Neuronal stem cell (in vitro differentiated cells): ENCODE measurements around the gene ARHGEF7.

Experiments used
- DNase-seq: peaks from one replicate; pipeline ENCODE4 v3.0.0-alpha.2; 2013; ENCODE audit warnings: low spot score
- H2AFZ ChIP-seq: one replicate; pipeline ENCODE4 v1.6.1; 2013; ENCODE audit warnings: mild to moderate bottlenecking, low read length, inconsistent platforms
- H2AK5ac ChIP-seq: 2 replicates; pipeline ENCODE4 v1.6.1; 2013; ENCODE audit warnings: low read depth, mild to moderate bottlenecking, inconsistent platforms, low read length, moderate library complexity, mixed read lengths
- H2BK120ac ChIP-seq: 2 replicates; pipeline ENCODE4 v1.6.1; 2013; ENCODE audit warnings: low read depth, mild to moderate bottlenecking, inconsistent platforms, low read length, moderate library complexity, mixed read lengths
- H2BK12ac ChIP-seq: one replicate; pipeline ENCODE4 v1.6.1; 2013; ENCODE audit warnings: low read length, inconsistent platforms
- H2BK15ac ChIP-seq: 2 replicates; pipeline ENCODE4 v1.6.1; 2013; ENCODE audit warnings: mild to moderate bottlenecking, low read length, inconsistent platforms, mixed read lengths
- H2BK5ac ChIP-seq: one replicate; pipeline ENCODE4 v1.6.1; 2013; ENCODE audit warnings: inconsistent platforms, mild to moderate bottlenecking, low read length, moderate library complexity
- H3K14ac ChIP-seq: one replicate; pipeline ENCODE4 v1.6.1; 2013; ENCODE audit warnings: low read length, inconsistent platforms
- H3K18ac ChIP-seq: 2 replicates; pipeline ENCODE4 v1.6.1; 2013; ENCODE audit warnings: low read length, inconsistent platforms
- H3K23ac ChIP-seq: 2 replicates; pipeline ENCODE4 v1.6.1; 2013; ENCODE audit warnings: low read depth, mild to moderate bottlenecking, mixed read lengths, low read length, inconsistent platforms; ENCODE audit not compliant: poor library complexity
- H3K27ac ChIP-seq: replicated peaks from 3 replicates; pipeline ENCODE4 v1.5.1; 2013; ENCODE audit warnings: low read length, inconsistent platforms
- H3K27me3 ChIP-seq, 3 experiments: 2 replicates each; pipeline ENCODE4 v1.6.1; 2013; ENCODE audit warnings: low read length in 3 of 3, mild to moderate bottlenecking in 2 of 3, inconsistent platforms in 1 of 3, low read depth in 1 of 3, mixed read lengths in 1 of 3, moderate library complexity in 1 of 3; ENCODE audit not compliant: control insufficient read depth in 3 of 3, insufficient read depth in 3 of 3
- H3K36me3 ChIP-seq, 2 donors: replicated peaks in 1 of 2; 2 replicates each; pipeline ENCODE4 v1.6.1; 2013; ENCODE audit warnings: low read length in 2 of 2; ENCODE audit not compliant: control insufficient read depth in 2 of 2, insufficient read depth in 2 of 2
- H3K4ac ChIP-seq: 2 replicates; pipeline ENCODE4 v1.6.1; 2013; ENCODE audit warnings: inconsistent platforms, mild to moderate bottlenecking, low read length, moderate library complexity
- H3K4me1 ChIP-seq, 2 donors: 1 replicate in 1 of 2; 2 replicates in 1 of 2; pipeline ENCODE4 v1.6.1; 2013; ENCODE audit warnings: low read length in 2 of 2, low read depth in 1 of 2; ENCODE audit not compliant: control insufficient read depth in 2 of 2, insufficient read depth in 1 of 2
- H3K4me2 ChIP-seq: one replicate; pipeline ENCODE4 v1.6.1; 2013; ENCODE audit warnings: mild to moderate bottlenecking, low read length, inconsistent platforms; ENCODE audit not compliant: insufficient read depth, poor library complexity, severe bottlenecking
- H3K4me3 ChIP-seq, 2 donors: 2 replicates each; pipeline ENCODE4 v1.5.1; 2013; ENCODE audit warnings: low read length in 2 of 2, mild to moderate bottlenecking in 2 of 2, inconsistent platforms in 1 of 2, moderate library complexity in 1 of 2
- H3K79me1 ChIP-seq: one replicate; pipeline ENCODE4 v1.6.1; 2013; ENCODE audit warnings: low read depth, mild to moderate bottlenecking, inconsistent platforms, low read length, moderate library complexity
- H3K9ac ChIP-seq: one replicate; pipeline ENCODE4 v1.6.1; 2013; ENCODE audit warnings: mild to moderate bottlenecking, low read depth, low read length, inconsistent platforms; ENCODE audit not compliant: poor library complexity
- H3K9me3 ChIP-seq, 2 donors: replicated peaks in 1 of 2; 2 replicates each; pipeline versions ENCODE3 to v1.6.1; 2013; ENCODE audit warnings: low read length in 2 of 2, mild to moderate bottlenecking in 2 of 2, inconsistent platforms in 1 of 2, low read depth in 1 of 2, mixed read lengths in 1 of 2, moderate library complexity in 1 of 2; ENCODE audit not compliant: control insufficient read depth in 2 of 2, insufficient read depth in 1 of 2
- H4K8ac ChIP-seq: one replicate; pipeline ENCODE4 v1.6.1; 2013; ENCODE audit warnings: low read depth, mild to moderate bottlenecking, inconsistent platforms, low read length, moderate library complexity
- H4K91ac ChIP-seq: one replicate; pipeline ENCODE4 v1.6.1; 2013; ENCODE audit warnings: low read length, low read depth, mild to moderate bottlenecking, inconsistent platforms; ENCODE audit not compliant: poor library complexity
- WGBS, 2 donors: extraction: QIAGEN DNeasy Blood & Tissue Kit; methylation state at CpG; one replicate each; pipeline ENCODE4 v1.1.7; 2013; ENCODE audit warnings: missing lambda C conversion rate in 2 of 2, mixed read lengths in 1 of 2; ENCODE audit not compliant: insufficient read length in 2 of 2, insufficient replicate concordance in 1 of 2; ENCODE audit errors: extremely low coverage in 2 of 2; 5-methylcytosine and 5-hydroxymethylcytosine counted together

Gene ARHGEF7

GRCh38 chr13:111296417-111296816 lies 181.3 kb downstream of the ARHGEF7 start:
- Histone ChIP-seq H3K79me1 (no peaks in the 10 kb centered on the region), H3K27me3 (no peaks in the 10 kb centered on the region), H3K9me3 (no peaks in the 10 kb centered on the region), H2BK12ac (no peak overlapping the region), H3K4me2 (no peak overlapping the region), H3K18ac (no peak overlapping the region), H2BK5ac (no peak overlapping the region), H3K23ac (no peak overlapping the region), H2AFZ (no peak overlapping the region), H3K4ac (no peak overlapping the region), H4K8ac (no peak overlapping the region), H3K9ac (no peak overlapping the region), H2BK120ac (no peak overlapping the region), H3K4me1 (peaks cover 0 to 2% of the 10 kb centered on the region in 2 donors), H4K91ac (no peak overlapping the region), H3K36me3 (peaks cover 17 to 89% of the 10 kb centered on the region in 2 donors), H3K14ac (no peak overlapping the region), H2BK15ac (no peak overlapping the region), H2AK5ac (no peak overlapping the region), H3K27ac (no peak overlapping the region), H3K4me3 (no peak overlapping the region)
- DNase-seq, result no peak
- WGBS, 2 donors, result no CpG with 5 or more reads among the region's 6 CpGs

GRCh38 chr13:111298214-111298975 lies 183.3 kb downstream of the ARHGEF7 start:
- Histone ChIP-seq H3K9me3 (no peaks in the 10 kb centered on the region), H3K36me3 (peaks cover 21 to 89% of the 10 kb centered on the region in 2 donors), H2BK120ac (no peak overlapping the region), H3K23ac (no peak overlapping the region), H3K18ac (no peak overlapping the region), H4K8ac (no peak overlapping the region), H3K4me3 (no peak overlapping the region), H4K91ac (no peak overlapping the region), H3K27me3 (no peaks in the 10 kb centered on the region), H2BK15ac (no peak overlapping the region), H2BK5ac (no peak overlapping the region), H2BK12ac (no peak overlapping the region), H3K79me1 (no peaks in the 10 kb centered on the region), H3K4me2 (no peak overlapping the region), H3K9ac (no peak overlapping the region), H2AFZ (no peak overlapping the region), H3K4me1 (peaks cover 0 to 2% of the 10 kb centered on the region in 2 donors), H2AK5ac (no peak overlapping the region), H3K4ac (no peak overlapping the region), H3K27ac (no peak overlapping the region), H3K14ac (no peak overlapping the region)
- no CpG with 5 or more reads among the region's 13 CpGs for WGBS, 2 donors
- no peak for DNase-seq

GRCh38 chr13:111302045-111302726 lies 187.1 kb downstream of the ARHGEF7 start:
- H3K36me3 ChIP-seq, result peaks cover 36 to 94% of the 10 kb centered on the region in 2 donors

GRCh38 chr13:111303559-111303958 lies 188.4 kb downstream of the ARHGEF7 start:
- Histone ChIP-seq H3K4me3 (no peak overlapping the region), H3K27me3 (no peaks in the 10 kb centered on the region), H3K14ac (no peak overlapping the region), H3K79me1 (no peaks in the 10 kb centered on the region), H4K8ac (no peak overlapping the region), H3K4me1 (no peaks in the 10 kb centered on the region), H2BK120ac (no peak overlapping the region), H3K27ac (no peak overlapping the region), H2BK12ac (no peak overlapping the region), H3K9ac (no peak overlapping the region), H2BK5ac (no peak overlapping the region), H3K18ac (no peak overlapping the region), H2BK15ac (no peak overlapping the region), H3K23ac (no peak overlapping the region), H3K9me3 (peaks cover 0 to 3% of the 10 kb centered on the region in 2 donors), H4K91ac (no peak overlapping the region), H3K4ac (no peak overlapping the region), H2AK5ac (no peak overlapping the region), H3K4me2 (no peak overlapping the region), H2AFZ (no peak overlapping the region), H3K36me3 (peaks cover 37 to 95% of the 10 kb centered on the region in 2 donors)
- DNase-seq, result no peak
- no CpG with 5 or more reads among the region's 11 CpGs for WGBS, 2 donors

More at GRCh38 chr13:111302045-111302726, 187.1 kb downstream of the ARHGEF7 start:
- no peak overlapping the region for H3K14ac ChIP-seq
- H3K4me3 ChIP-seq, result no peak overlapping the region
- H3K18ac ChIP-seq, result no peak overlapping the region
- H2BK15ac ChIP-seq, result no peak overlapping the region
- no peak overlapping the region for H4K91ac ChIP-seq
- H3K4me1 ChIP-seq, result no peaks in the 10 kb centered on the region
- H3K9ac ChIP-seq, result no peak overlapping the region
- DNase-seq, result no peak
- H4K8ac ChIP-seq, result no peak overlapping the region
- no peak overlapping the region for H2BK120ac ChIP-seq
- H2AK5ac ChIP-seq, result no peak overlapping the region
- no peak overlapping the region for H2BK12ac ChIP-seq
- no CpG with 5 or more reads among the region's 22 CpGs for WGBS, 2 donors
- H3K4me2 ChIP-seq, result no peak overlapping the region
- no peak overlapping the region for H2AFZ ChIP-seq
- H3K4ac ChIP-seq, result no peak overlapping the region
- no peaks in the 10 kb centered on the region for H3K79me1 ChIP-seq
- no peak overlapping the region for H3K27ac ChIP-seq
- H3K9me3 ChIP-seq, result peaks cover 0 to 3% of the 10 kb centered on the region in 2 donors
- H3K27me3 ChIP-seq, result no peaks in the 10 kb centered on the region
- H2BK5ac ChIP-seq, result no peak overlapping the region
- no peak overlapping the region for H3K23ac ChIP-seq
